ENCODE results near the gene MAJIN.
"Not testable (repeated sequence)": the region's sequence is repeated elsewhere in the genome, so short reads cannot be mapped to it uniquely, and the experiment has no call there.

DNA sequence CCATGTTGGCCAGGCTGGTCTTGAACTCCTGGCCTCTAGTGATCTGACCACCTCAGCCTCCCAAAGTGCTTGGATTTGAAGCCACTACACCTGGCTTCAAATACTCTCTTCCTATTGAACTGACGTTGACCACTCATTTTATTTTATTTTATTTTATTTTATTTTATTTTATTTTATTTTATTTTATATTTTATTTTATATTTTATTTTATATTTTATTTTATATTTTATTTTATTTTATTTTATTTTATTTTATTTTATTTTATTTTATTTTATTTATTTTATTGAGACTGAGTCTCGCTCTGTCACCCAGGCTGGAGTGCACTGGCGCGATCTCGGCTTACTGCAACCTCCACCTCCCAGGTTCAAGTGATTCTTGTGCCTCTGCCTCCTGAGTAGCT lies 11.4 kb upstream of the MAJIN start:
- not testable (repeated sequence) for TF ChIP-seq SUZ12, FOXA1 (IDR thresholded peaks at IDR 0.05)
